MCF 10A (cell line): ENCODE data around the gene CHPF2. TPM values are rescaled to one million over a fixed set of nuclear protein-coding genes. Genes with fewer than 3 reads are reported as not detected.

ENCODE experiments used
- BruUV-seq: library from RNA; stranded (reverse); fragments of 400-500 nt; replicated peaks from 2 replicates; lab custom pipeline; 2021; lab: Mats Ljungman, UMichigan
- CTCF ChIA-PET: fragments of 300-600 bp; sonication (Branson Sonifier 250); formaldehyde crosslinking; extraction: SDS; loops from one replicate; lab custom pipeline; 2021; ENCODE audit warnings: antibody characterized with exemption, inconsistent platforms; lab: Yijun Ruan, JAX
- POLR2A ChIA-PET: fragments of 300-600, 350-650 bp; sonication (Branson Sonifier 250); formaldehyde crosslinking; extraction: SDS; loops from one replicate; lab custom pipeline; 2020; ENCODE audit warnings: antibody characterized with exemption, inconsistent platforms; lab: Yijun Ruan, JAX
- DNase-seq: peaks from one replicate; pipeline ENCODE4 v3.0.0-alpha.2; 2018; ENCODE audit not compliant: unreplicated experiment
- H3K27ac Mint-ChIP-seq: one replicate; pipeline ENCODE4 v1.8.0; 2022; ENCODE audit warnings: mild to moderate bottlenecking, low read depth, mixed read lengths; ENCODE audit not compliant: unreplicated experiment
- H3K27me3 Mint-ChIP-seq: one replicate; pipeline ENCODE4 v1.8.0; 2022; ENCODE audit warnings: mixed read lengths; ENCODE audit not compliant: insufficient read depth, unreplicated experiment
- H3K36me3 Mint-ChIP-seq: one replicate; pipeline ENCODE4 v1.8.0; 2022; ENCODE audit warnings: mild to moderate bottlenecking, moderate library complexity, mixed read lengths; ENCODE audit not compliant: insufficient read depth, unreplicated experiment
- H3K4me1 Mint-ChIP-seq: one replicate; pipeline ENCODE4 v1.8.0; 2022; ENCODE audit warnings: mixed read lengths; ENCODE audit not compliant: insufficient read depth, unreplicated experiment
- H3K4me3 Mint-ChIP-seq: one replicate; pipeline ENCODE4 v1.8.0; 2022; ENCODE audit warnings: mild to moderate bottlenecking, moderate library complexity, mixed read lengths; ENCODE audit not compliant: unreplicated experiment
- H3K9me3 Mint-ChIP-seq: one replicate; pipeline ENCODE4 v1.8.0; 2022; ENCODE audit warnings: mixed read lengths; ENCODE audit not compliant: unreplicated experiment
- intact Hi-C: fragments of 100-400 bp; cut with micrococcal nuclease; formaldehyde crosslinking; loops from 2 replicates; pipeline ENCODE4 v1.14.1; 2022
- total RNA-seq: library from RNA; stranded (reverse); gene quantifications from 2 replicates; pipeline ENCODE4 v1.2.3, GENCODE V29; 2022
- TF ChIP-seq, protein P1 (sequence below): fragments of 200-600 bp; IDR thresholded peaks from one replicate; pipeline ENCODE4 v1.8.0; 2022; ENCODE audit warnings: antibody characterized with exemption, mild to moderate bottlenecking; ENCODE audit not compliant: unreplicated experiment

Gene CHPF2
- total RNA-seq, 1 experiment from 2014 or later: 28.2 TPM

DNA sequence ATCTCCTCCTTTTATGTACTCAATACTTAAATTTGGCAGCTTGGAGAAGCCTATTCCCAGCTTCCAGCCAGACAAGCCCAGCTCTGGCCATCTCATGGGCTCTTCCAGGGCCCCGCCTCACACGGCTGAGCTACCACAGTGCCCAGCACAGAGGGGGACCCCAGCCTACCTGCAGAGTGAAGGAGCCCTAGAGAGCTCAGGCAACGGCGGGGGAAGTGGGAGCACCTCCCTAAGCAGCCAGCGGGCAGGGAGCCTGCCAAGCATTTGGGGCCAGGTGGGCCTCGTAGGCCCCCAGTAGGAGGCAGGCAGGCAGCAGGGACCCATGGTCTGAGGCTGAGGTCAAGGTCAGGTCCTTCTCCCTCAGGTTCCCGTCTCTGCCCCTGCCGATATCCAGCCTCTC is 45.3 kb downstream of the CHPF2 start:
- Mint-ChIP-seq H3K4me3 (peak overlapping the region; percentile 41), H3K4me1 (no peaks in the 10 kb centered on the region), H3K9me3 (no peaks in the 10 kb centered on the region), H3K36me3 (peaks cover 4% of the 10 kb centered on the region), H3K27me3 (peaks cover 34% of the 10 kb centered on the region), H3K27ac (no peak overlapping the region)
- TF ChIP-seq, protein P1, sequence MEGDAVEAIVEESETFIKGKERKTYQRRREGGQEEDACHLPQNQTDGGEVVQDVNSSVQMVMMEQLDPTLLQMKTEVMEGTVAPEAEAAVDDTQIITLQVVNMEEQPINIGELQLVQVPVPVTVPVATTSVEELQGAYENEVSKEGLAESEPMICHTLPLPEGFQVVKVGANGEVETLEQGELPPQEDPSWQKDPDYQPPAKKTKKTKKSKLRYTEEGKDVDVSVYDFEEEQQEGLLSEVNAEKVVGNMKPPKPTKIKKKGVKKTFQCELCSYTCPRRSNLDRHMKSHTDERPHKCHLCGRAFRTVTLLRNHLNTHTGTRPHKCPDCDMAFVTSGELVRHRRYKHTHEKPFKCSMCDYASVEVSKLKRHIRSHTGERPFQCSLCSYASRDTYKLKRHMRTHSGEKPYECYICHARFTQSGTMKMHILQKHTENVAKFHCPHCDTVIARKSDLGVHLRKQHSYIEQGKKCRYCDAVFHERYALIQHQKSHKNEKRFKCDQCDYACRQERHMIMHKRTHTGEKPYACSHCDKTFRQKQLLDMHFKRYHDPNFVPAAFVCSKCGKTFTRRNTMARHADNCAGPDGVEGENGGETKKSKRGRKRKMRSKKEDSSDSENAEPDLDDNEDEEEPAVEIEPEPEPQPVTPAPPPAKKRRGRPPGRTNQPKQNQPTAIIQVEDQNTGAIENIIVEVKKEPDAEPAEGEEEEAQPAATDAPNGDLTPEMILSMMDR: no peak
- POLR2A ChIA-PET: interaction anchor here (0.8 kb wide), 2 partner anchors 18 to 52 kb away, joined by 3 read pairs; no protein-coding TSS in a partner anchor
- intact Hi-C loops: no loop called here
- CTCF ChIA-PET: interaction anchor here (1.1 kb wide), 1 partner anchor 34 kb away, joined by 5 read pairs; no protein-coding TSS in a partner anchor
- no TSS peak for BruUV-seq
- no peak for DNase-seq

DNA sequence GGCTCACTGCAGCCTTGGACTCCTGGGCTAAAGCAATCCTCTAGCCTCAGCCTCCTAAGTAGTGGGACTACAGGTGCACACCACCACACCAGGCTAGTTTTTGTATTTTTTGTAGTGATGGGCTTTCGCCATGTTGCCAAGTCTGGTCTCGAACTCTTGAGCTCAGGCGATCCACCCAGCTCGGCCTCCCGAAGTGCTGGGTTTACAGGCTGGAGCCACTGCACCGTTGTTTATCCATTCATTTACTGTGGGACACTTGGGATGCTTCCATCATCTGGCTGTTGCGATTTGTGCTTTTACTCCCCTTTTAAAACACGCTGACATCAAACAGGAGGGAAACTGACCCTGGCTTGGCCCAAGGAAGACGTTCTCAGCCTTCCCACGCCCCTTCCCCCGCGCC is 46.7 kb downstream of the CHPF2 start:
- Mint-ChIP-seq H3K36me3 (peaks cover 4% of the 10 kb centered on the region), H3K27me3 (peaks cover 48% of the 10 kb centered on the region), H3K4me1 (no peaks in the 10 kb centered on the region), H3K9me3 (no peaks in the 10 kb centered on the region), H3K27ac (no peak overlapping the region), H3K4me3 (peak overlapping the region; percentile 44)
- ChIA-PET CTCF (no interaction called here), POLR2A (no interaction called here)
- no TSS peak for BruUV-seq
- TF ChIP-seq, protein P1: no peak
- no peak for DNase-seq
- intact Hi-C loops: no loop called here

DNA sequence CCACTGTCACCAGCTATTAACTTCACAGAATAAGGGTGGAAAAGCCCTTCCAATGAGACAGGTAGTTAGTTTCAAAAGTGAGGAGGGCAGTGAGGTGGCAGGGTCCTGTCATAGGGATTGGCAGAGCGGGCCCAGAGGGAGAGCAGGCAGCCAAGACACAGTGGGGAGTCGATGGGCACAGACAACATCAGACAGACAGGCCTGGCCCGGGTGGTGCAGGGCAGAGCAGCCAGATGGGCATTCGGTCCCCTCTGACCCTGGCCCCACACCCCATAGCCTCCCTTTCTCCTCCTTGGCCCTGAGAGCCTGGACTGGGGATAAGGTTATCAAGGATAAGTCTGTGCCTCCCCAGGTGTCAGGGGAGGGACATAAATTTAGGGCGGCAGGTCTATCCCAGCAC is 47.6 kb downstream of the CHPF2 start:
- BruUV-seq: no TSS peak
- ChIA-PET POLR2A (no interaction called here), CTCF (no interaction called here)
- intact Hi-C loops: no loop called here
- H3K4me1 Mint-ChIP-seq: no peaks in the 10 kb centered on the region
- H3K36me3 Mint-ChIP-seq: no peaks in the 10 kb centered on the region
- no peaks in the 10 kb centered on the region for H3K9me3 Mint-ChIP-seq
- TF ChIP-seq, protein P1: no peak
- no peak for DNase-seq
- peaks cover 57% of the 10 kb centered on the region for H3K27me3 Mint-ChIP-seq
- no peak overlapping the region for H3K27ac Mint-ChIP-seq
- H3K4me3 Mint-ChIP-seq: no peak overlapping the region

DNA sequence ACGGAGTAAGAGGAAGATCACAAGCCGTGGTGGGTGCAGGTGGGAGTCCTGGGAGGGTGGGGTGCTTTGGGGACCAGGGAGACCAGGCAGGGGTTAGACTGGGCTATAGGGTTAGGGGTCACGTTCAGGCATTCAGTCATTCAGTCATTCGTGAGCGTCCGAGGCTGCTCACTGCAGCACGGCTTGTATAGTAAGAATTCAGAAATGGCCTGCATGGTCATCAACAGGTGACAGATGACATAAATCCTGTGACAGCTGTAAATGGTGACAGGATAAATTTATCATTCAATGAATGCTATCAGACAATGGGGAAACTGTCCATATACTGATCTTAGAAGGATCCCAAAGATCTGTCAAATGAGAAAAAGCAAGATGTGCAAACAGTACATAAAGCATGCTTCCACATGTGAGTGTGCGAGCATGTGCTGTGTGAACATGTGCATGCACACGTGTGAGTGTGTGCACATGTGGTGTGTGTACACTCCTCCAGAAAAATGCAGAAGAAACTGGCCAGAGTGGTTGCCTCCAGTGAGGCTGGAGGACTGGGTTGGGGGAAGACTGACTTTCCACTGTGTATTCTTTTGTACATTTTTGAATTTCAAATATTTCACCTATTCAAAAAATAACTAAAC is 48.2 kb downstream of the CHPF2 start:
- no peaks in the 10 kb centered on the region for H3K4me1 Mint-ChIP-seq
- peaks cover 61% of the 10 kb centered on the region for H3K27me3 Mint-ChIP-seq
- H3K4me3 Mint-ChIP-seq: no peak overlapping the region

More for the DNA sequence above, 48.2 kb downstream of the CHPF2 start:
- ChIA-PET CTCF (interaction anchor here (0.6 kb wide), 1 partner anchor 20 kb away, joined by 3 read pairs; no protein-coding TSS in a partner anchor), POLR2A (no interaction called here)
- TF ChIP-seq, protein P1: no peak
- H3K27ac Mint-ChIP-seq: no peak overlapping the region
- H3K36me3 Mint-ChIP-seq: no peaks in the 10 kb centered on the region
- no peaks in the 10 kb centered on the region for H3K9me3 Mint-ChIP-seq
- intact Hi-C loops: no loop called here
- BruUV-seq: no TSS peak
- no peak for DNase-seq
